K562 (cell line): ENCODE measurements around the gene SERAC1. TPM values are rescaled to one million over a fixed set of nuclear protein-coding genes. Genes with fewer than 3 reads are reported as not detected.
A peak's percentile ranks its signal among the peaks of the same experiment; 100 is the strongest.

Experiments
- CHD2 ChIP-seq: IDR thresholded peaks from 2 replicates; pipeline ENCODE4 v1.6.1; 2011; ENCODE audit warnings: low read depth, low read length
- DMBX1 ChIP-seq: fragments of 250-450 bp; sonication (Bioruptor Pico); IDR thresholded peaks from 2 replicates; pipeline ENCODE4 v1.8.0; 2022; ENCODE audit warnings: inconsistent platforms, mild to moderate bottlenecking, moderate library complexity, borderline replicate concordance
- GATAD2B ChIP-seq: fragments of 450-650 bp; IDR thresholded peaks from 2 replicates; pipeline ENCODE4 v1.6.1; 2017; ENCODE audit warnings: mild to moderate bottlenecking, borderline replicate concordance
- HMBOX1 ChIP-seq: sonication (generic); IDR thresholded peaks from 2 replicates; pipeline ENCODE4 v1.6.1; 2016
- KLF6 ChIP-seq: fragments of 250-450 bp; sonication (Bioruptor Pico); IDR thresholded peaks from 2 replicates; pipeline ENCODE4 v1.4.0; 2020; ENCODE audit warnings: mild to moderate bottlenecking, moderate library complexity, borderline replicate concordance
- PHB ChIP-seq: fragments of 250-450 bp; sonication (Bioruptor Pico); IDR thresholded peaks from 2 replicates; pipeline ENCODE4 v1.5.0; 2021
- PHTF2 ChIP-seq: fragments of 250-450 bp; sonication (Bioruptor Pico); IDR thresholded peaks from 2 replicates; pipeline ENCODE4 v1.5.0; 2021; ENCODE audit warnings: mild to moderate bottlenecking
- SMC3 ChIP-seq: conservative IDR thresholded peaks from 2 replicates; pipeline ENCODE4 v1.6.1; 2011; ENCODE audit warnings: low read depth, low read length, improper control_type of control experiment; ENCODE audit not compliant: insufficient read depth
- TEAD1 ChIP-seq, 2 experiments: fragments of 450-650 bp in 1 of 2; sonication (generic) in 1 of 2; formaldehyde crosslinking; IDR thresholded peaks; 2 replicates each; pipeline versions ENCODE4 v1.4.0 to v1.8.0; 2020 to 2022; ENCODE audit warnings: mild to moderate bottlenecking in 2 of 2, missing genetic modification reagents in 1 of 2
- ZBTB2 ChIP-seq: fragments of 450-650 bp; IDR thresholded peaks from 2 replicates; pipeline ENCODE4 v1.6.1; 2016; ENCODE audit warnings: antibody characterized with exemption
- ZC3H11A ChIP-seq: IDR thresholded peaks from 2 replicates; pipeline ENCODE4 v1.6.1; 2012; ENCODE audit warnings: low read depth, low read length, improper control_type of control experiment
- ZNF134 ChIP-seq: fragments of 250-450 bp; sonication (Bioruptor Pico); conservative IDR thresholded peaks from 2 replicates; pipeline ENCODE4 v1.4.0; 2020
- ZNF274 ChIP-seq: IDR thresholded peaks from 2 replicates; pipeline ENCODE4 v1.6.1; 2011; ENCODE audit warnings: low read depth, mild to moderate bottlenecking, low read length, moderate library complexity, borderline replicate concordance
- ZZZ3 ChIP-seq: fragments of 450-650 bp; IDR thresholded peaks from 2 replicates; pipeline ENCODE4 v1.6.1; 2016; ENCODE audit warnings: antibody characterized with exemption, mild to moderate bottlenecking, moderate library complexity
- polyA plus RNA-seq, 8 experiments: library from polyadenylated mRNA; depleted of rRNA in 4 of 8; stranded (reverse) in 5 of 8; unstranded in 3 of 8; fragments of >200 nt; fragmentation: Nextera tagmentation in 2 of 8; fragmentation: Illumina TruSeq in 1 of 8; extraction: Ambion mirVana in 2 of 8; extraction: Trizol in 1 of 8; gene quantifications; 2 replicates each; pipeline versions ENCODE4 v1.2.1 to v1.2.3, GENCODE V29; 2011 to 2014; ENCODE audit warnings: inconsistent platforms in 1 of 8, missing spikeins in 1 of 8
- total RNA-seq, 7 experiments: library from RNA; depleted of rRNA in 6 of 7; stranded (reverse); fragments of >200 nt in 6 of 7; fragmentation: Illumina TruSeq in 2 of 7; extraction: Trizol in 2 of 7; gene quantifications; 2 replicates each; pipeline versions ENCODE4 v1.2.1 to v1.2.3, GENCODE V29; 2011 to 2021; ENCODE audit warnings: low replicate concordance in 1 of 7
- TF ChIP-seq, protein P1 (sequence below), 2 experiments: fragments of 450-650 bp; IDR thresholded peaks; 2 replicates each; pipeline ENCODE4 v1.6.1; 2018; ENCODE audit warnings: mild to moderate bottlenecking in 2 of 2, low read depth in 1 of 2; ENCODE audit not compliant: partially characterized antibody in 2 of 2
- TF ChIP-seq, protein P2 (sequence below): fragments of 450-650 bp; conservative IDR thresholded peaks from 2 replicates; pipeline ENCODE4 v1.6.1; 2016; ENCODE audit warnings: missing genetic modification characterization, low read depth, mild to moderate bottlenecking, control low read depth, missing compliant biosample characterization
- TF ChIP-seq, protein P3 (sequence below): fragments of 250-450 bp; sonication (Bioruptor Pico); IDR thresholded peaks from 2 replicates; pipeline ENCODE4 v1.8.0; 2022; ENCODE audit warnings: moderate library complexity, mild to moderate bottlenecking, inconsistent platforms

SERAC1 gene
- total and polyA plus RNA-seq, 9 of the 15 experiments (the other 6 are each of a cell fraction or from before 2014, with no cell fraction given) = 1.8 to 6.2 (median 2.8) TPM

- TF ChIP-seq KLF6 = no peak
- no peak for TF ChIP-seq DMBX1 (CRISPR knock-in tag)
- TF ChIP-seq, protein P1, sequence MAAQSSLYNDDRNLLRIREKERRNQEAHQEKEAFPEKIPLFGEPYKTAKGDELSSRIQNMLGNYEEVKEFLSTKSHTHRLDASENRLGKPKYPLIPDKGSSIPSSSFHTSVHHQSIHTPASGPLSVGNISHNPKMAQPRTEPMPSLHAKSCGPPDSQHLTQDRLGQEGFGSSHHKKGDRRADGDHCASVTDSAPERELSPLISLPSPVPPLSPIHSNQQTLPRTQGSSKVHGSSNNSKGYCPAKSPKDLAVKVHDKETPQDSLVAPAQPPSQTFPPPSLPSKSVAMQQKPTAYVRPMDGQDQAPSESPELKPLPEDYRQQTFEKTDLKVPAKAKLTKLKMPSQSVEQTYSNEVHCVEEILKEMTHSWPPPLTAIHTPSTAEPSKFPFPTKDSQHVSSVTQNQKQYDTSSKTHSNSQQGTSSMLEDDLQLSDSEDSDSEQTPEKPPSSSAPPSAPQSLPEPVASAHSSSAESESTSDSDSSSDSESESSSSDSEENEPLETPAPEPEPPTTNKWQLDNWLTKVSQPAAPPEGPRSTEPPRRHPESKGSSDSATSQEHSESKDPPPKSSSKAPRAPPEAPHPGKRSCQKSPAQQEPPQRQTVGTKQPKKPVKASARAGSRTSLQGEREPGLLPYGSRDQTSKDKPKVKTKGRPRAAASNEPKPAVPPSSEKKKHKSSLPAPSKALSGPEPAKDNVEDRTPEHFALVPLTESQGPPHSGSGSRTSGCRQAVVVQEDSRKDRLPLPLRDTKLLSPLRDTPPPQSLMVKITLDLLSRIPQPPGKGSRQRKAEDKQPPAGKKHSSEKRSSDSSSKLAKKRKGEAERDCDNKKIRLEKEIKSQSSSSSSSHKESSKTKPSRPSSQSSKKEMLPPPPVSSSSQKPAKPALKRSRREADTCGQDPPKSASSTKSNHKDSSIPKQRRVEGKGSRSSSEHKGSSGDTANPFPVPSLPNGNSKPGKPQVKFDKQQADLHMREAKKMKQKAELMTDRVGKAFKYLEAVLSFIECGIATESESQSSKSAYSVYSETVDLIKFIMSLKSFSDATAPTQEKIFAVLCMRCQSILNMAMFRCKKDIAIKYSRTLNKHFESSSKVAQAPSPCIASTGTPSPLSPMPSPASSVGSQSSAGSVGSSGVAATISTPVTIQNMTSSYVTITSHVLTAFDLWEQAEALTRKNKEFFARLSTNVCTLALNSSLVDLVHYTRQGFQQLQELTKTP (IDR thresholded peaks at IDR 0.05; ENCODE audit: low read depth in 1 of 2, partially characterized antibody in 2 of 2) = no peak
- TF ChIP-seq TEAD1 (CRISPR knock-in tag; IDR thresholded peaks at IDR 0.05) = peak in 1 of 2 experiments; percentile 52; a peak in 1 of 4 replicates
- no peak for TF ChIP-seq HMBOX1
- no peak for TF ChIP-seq CHD2
- no peak for TF ChIP-seq GATAD2B
- no peak for TF ChIP-seq PHB (CRISPR knock-in tag)
- 0 out of 2 replicates have a peak, but pooled peaks have one; percentile 20 for TF ChIP-seq ZBTB2
- no peak for TF ChIP-seq PHTF2 (CRISPR knock-in tag)
- no peak for TF ChIP-seq ZZZ3
- peak; percentile 79 for TF ChIP-seq SMC3
- no peak for TF ChIP-seq ZC3H11A
- TF ChIP-seq, protein P2, sequence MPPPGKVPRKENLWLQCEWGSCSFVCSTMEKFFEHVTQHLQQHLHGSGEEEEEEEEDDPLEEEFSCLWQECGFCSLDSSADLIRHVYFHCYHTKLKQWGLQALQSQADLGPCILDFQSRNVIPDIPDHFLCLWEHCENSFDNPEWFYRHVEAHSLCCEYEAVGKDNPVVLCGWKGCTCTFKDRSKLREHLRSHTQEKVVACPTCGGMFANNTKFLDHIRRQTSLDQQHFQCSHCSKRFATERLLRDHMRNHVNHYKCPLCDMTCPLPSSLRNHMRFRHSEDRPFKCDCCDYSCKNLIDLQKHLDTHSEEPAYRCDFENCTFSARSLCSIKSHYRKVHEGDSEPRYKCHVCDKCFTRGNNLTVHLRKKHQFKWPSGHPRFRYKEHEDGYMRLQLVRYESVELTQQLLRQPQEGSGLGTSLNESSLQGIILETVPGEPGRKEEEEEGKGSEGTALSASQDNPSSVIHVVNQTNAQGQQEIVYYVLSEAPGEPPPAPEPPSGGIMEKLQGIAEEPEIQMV (tag) = no peak
- TF ChIP-seq ZNF134 (CRISPR knock-in tag) = no peak; the same call in 1 of the 2 replicates
- TF ChIP-seq, protein P3, sequence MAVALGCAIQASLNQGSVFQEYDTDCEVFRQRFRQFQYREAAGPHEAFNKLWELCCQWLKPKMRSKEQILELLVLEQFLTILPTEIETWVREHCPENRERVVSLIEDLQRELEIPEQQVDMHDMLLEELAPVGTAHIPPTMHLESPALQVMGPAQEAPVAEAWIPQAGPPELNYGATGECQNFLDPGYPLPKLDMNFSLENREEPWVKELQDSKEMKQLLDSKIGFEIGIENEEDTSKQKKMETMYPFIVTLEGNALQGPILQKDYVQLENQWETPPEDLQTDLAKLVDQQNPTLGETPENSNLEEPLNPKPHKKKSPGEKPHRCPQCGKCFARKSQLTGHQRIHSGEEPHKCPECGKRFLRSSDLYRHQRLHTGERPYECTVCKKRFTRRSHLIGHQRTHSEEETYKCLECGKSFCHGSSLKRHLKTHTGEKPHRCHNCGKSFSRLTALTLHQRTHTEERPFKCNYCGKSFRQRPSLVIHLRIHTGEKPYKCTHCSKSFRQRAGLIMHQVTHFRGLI (CRISPR knock-in tag) = no peak
- TF ChIP-seq ZNF274 = no peak
Observed at GRCh38 chr6:158213925-158214674, 46.0 kb upstream of the SERAC1 start (continued).
